PC-9 (cell line): ENCODE data around the gene DCTD. TPM values are rescaled to one million over a fixed set of nuclear protein-coding genes. Genes with fewer than 3 reads are reported as not detected.

ENCODE experiments used
- BruUV-seq: library from RNA; stranded (reverse); fragments of 400-500 nt; replicated peaks from 2 replicates; lab custom pipeline; 2021; lab: Mats Ljungman, UMichigan
- CTCF ChIA-PET: fragments of 300-600 bp; sonication (Branson Sonifier 250); formaldehyde crosslinking; loops from one replicate; lab custom pipeline; 2022; ENCODE audit warnings: antibody characterized with exemption; lab: Charles Lee
- POLR2A ChIA-PET: fragments of 300-600 bp; sonication (Branson Sonifier 250); formaldehyde crosslinking; loops from one replicate; lab custom pipeline; 2022; ENCODE audit warnings: antibody characterized with exemption; ENCODE audit not compliant: unreplicated experiment; lab: Charles Lee
- DNase-seq, 2 experiments: peaks; one replicate each; pipeline versions ENCODE4 v3.0.0 to v3.0.0-alpha.2; 2015 to 2022; ENCODE audit warnings: mixed read lengths in 1 of 2
- H2AFZ ChIP-seq: fragments of 200-600 bp; sonication (generic); 2 replicates; pipeline ENCODE4 v1.8.1; 2017; ENCODE audit warnings: antibody characterized with exemption
- H3F3A ChIP-seq: fragments of 200-600 bp; sonication (generic); 2 replicates; pipeline ENCODE4 v1.8.1; 2017; ENCODE audit warnings: antibody characterized with exemption, mild to moderate bottlenecking, low read depth; ENCODE audit not compliant: insufficient read depth
- H3K27ac ChIP-seq: fragments of 200-600 bp; sonication (generic); 2 replicates; pipeline ENCODE4 v1.6.1; 2016; ENCODE audit warnings: mixed run types
- H3K27me3 ChIP-seq: fragments of 200-600 bp; sonication (generic); 2 replicates; pipeline ENCODE4 v1.6.1; 2016; ENCODE audit warnings: low read depth, mixed run types; ENCODE audit not compliant: insufficient read depth
- H3K36me3 ChIP-seq: fragments of 200-600 bp; sonication (generic); 2 replicates; pipeline ENCODE4 v1.6.1; 2016; ENCODE audit warnings: low read depth, mixed run types
- H3K4me1 ChIP-seq: fragments of 200-600 bp; sonication (generic); replicated peaks from 2 replicates; pipeline ENCODE4 v1.6.1; 2016; ENCODE audit warnings: mixed run types; ENCODE audit not compliant: insufficient read depth
- H3K4me2 ChIP-seq: fragments of 200-600 bp; sonication (generic); 2 replicates; pipeline ENCODE4 v1.6.1; 2017; ENCODE audit warnings: mixed run types
- H3K4me3 ChIP-seq: fragments of 200-600 bp; sonication (generic); 2 replicates; pipeline ENCODE4 v1.6.1; 2016; ENCODE audit warnings: mixed run types
- H3K79me2 ChIP-seq: fragments of 200-600 bp; sonication (generic); 2 replicates; pipeline ENCODE4 v1.6.1; 2017; ENCODE audit warnings: low read depth, mixed run types
- H3K9me2 ChIP-seq: fragments of 200-600 bp; sonication (generic); 2 replicates; pipeline ENCODE4 v1.8.1; 2017; ENCODE audit warnings: mild to moderate bottlenecking; ENCODE audit not compliant: insufficient read depth
- H3K9me3 ChIP-seq: fragments of 200-600 bp; sonication (generic); 2 replicates; pipeline ENCODE4 v1.8.1; 2016; ENCODE audit warnings: low read depth; ENCODE audit not compliant: insufficient read depth
- H4K20me1 ChIP-seq: fragments of 200-600 bp; sonication (generic); 2 replicates; pipeline ENCODE4 v1.8.1; 2017; ENCODE audit not compliant: insufficient read depth
- CTCF ChIP-seq: fragments of 200-600 bp; sonication (generic); conservative IDR thresholded peaks from 2 replicates; pipeline ENCODE4 v1.6.1; 2017; ENCODE audit warnings: mixed run types, antibody characterized with exemption, mild to moderate bottlenecking, moderate library complexity
- EZH2 ChIP-seq: fragments of 200-600 bp; sonication (generic); IDR thresholded peaks from 2 replicates; pipeline ENCODE4 v1.8.0; 2017; ENCODE audit warnings: antibody characterized with exemption, low read depth
- intact Hi-C: fragments of 100-400 bp; cut with micrococcal nuclease; formaldehyde crosslinking; loops from one replicate; pipeline ENCODE4 v1.10.0; 2022; ENCODE audit not compliant: unreplicated experiment
- total RNA-seq: library from RNA; stranded (reverse); gene quantifications from 2 replicates; pipeline ENCODE4 v1.2.3, GENCODE V29; 2021

DCTD gene
- total RNA-seq, 1 experiment from 2014 or later: 116 TPM

DNA sequence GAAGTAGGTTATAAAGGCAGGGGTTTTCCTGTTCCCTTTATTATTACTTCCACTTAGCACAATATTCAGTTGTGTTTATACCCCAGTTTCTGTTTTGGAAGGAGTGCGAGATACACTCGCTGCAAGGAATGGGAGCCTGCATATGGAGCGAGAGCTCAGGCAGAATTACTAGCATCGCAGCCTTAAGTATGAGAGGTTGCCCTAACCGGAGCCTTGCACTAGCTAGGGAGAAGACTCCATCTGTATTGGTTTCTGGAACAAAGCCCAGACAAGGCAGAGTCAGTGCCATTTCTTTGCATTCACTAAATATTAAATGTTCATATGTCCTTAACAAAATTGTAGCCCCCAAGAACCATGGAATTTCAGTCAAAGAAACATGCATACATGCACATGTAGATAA lies 6.2 kb upstream of the DCTD start:
- TF ChIP-seq CTCF (no peak), EZH2 (no peak)
- Histone ChIP-seq H3K4me3 (no peak overlapping the region), H3K36me3 (no peaks in the 10 kb centered on the region), H3K9me3 (no peaks in the 10 kb centered on the region), H2AFZ (no peak overlapping the region), H4K20me1 (no peaks in the 10 kb centered on the region), H3K27me3 (0 out of 2 replicates have a peak, but pooled peaks cover 3% of the 10 kb centered on the region), H3F3A (no peaks in the 10 kb centered on the region), H3K9me2 (no peaks in the 10 kb centered on the region), H3K79me2 (no peaks in the 10 kb centered on the region), H3K4me2 (no peak overlapping the region), H3K27ac (no peak overlapping the region), H3K4me1 (no peaks in the 10 kb centered on the region)
- intact Hi-C loops: loop anchor here (5.0 to 10.0 kb wide), 2 partner anchors 1621 to 1779 kb away; no protein-coding TSS in a partner anchor
- ChIA-PET CTCF (no interaction called here), POLR2A (no interaction called here)
- no peak for DNase-seq
- no TSS peak for BruUV-seq

DNA sequence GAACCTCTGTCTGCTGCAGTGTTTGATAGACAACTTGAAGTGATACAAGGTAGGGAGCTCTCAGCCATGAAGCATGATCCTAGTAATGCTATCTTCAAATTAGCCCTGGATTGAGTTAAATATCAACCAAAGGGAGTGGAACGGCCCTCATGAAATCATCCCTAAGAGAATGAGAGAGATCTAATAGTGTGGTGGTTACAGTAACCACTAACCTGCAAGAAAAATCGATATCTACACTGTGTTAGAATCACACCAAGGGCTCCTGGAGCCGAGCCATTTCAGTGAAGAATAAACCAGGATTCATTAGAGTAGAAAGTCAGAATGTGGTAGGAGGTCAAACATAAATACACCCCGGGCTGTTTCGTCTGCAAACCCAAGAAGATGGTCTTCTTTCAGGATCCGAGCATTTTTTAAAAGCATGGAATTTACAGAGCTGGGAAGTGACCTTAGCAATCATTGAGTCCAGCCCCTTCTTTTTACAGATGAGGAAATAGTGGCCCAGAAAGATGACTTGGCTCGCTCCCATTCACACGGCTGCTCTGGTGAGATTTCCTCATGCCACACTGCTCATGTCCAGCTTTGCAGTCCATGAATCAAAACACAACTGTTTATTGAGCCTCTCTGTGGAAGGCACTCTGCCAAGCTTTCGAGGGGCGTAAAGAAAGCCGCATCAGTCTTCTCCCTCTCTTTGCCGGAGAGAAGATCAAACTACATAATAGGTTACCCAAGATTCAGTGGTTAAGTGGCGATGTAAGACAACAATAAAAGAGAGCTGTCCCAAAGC lies 5.5 kb upstream of the DCTD start:
- ChIA-PET POLR2A (no interaction called here), CTCF (no interaction called here)
- Histone ChIP-seq H3K4me3 (no peak overlapping the region), H3K79me2 (no peaks in the 10 kb centered on the region), H3K4me2 (no peak overlapping the region), H3K4me1 (0 out of 2 replicates have a peak, but pooled peaks cover 4% of the 10 kb centered on the region), H3K27me3 (0 out of 2 replicates have a peak, but pooled peaks cover 3% of the 10 kb centered on the region), H3K27ac (no peak overlapping the region), H3K9me2 (no peaks in the 10 kb centered on the region), H4K20me1 (no peaks in the 10 kb centered on the region), H3K36me3 (no peaks in the 10 kb centered on the region), H2AFZ (no peak overlapping the region), H3F3A (no peaks in the 10 kb centered on the region), H3K9me3 (no peaks in the 10 kb centered on the region)
- TF ChIP-seq CTCF: no peak
- TF ChIP-seq EZH2: no peak
- intact Hi-C loops: loop anchor here (5.0 to 10.0 kb wide), 2 partner anchors 1620 to 1778 kb away; no protein-coding TSS in a partner anchor
- no peak for DNase-seq
- no TSS peak for BruUV-seq

DNA sequence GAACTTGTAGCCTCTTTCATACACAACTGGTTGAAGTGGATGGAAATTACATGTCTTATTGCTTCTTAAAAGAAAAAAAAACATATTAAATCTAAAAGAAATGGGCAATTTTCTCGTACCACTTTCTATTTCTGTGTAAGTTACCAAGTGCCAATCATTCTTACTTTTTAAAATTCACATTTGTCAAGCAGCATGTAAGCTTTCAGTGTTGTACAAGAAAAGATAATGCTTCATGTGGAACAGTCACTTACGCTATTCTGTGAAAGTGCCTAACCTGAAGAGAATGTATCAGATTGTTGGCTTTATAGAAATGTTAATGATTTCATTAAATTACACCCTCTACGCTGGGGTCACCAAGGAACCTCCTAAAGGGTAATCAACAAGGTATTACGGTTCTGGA lies 4.4 kb upstream of the DCTD start:
- H3K27ac ChIP-seq: no peak overlapping the region
- 0 out of 2 replicates have a peak, but pooled peaks cover 3% of the 10 kb centered on the region for H3K27me3 ChIP-seq
- ChIA-PET CTCF (no interaction called here), POLR2A (no interaction called here)
- BruUV-seq: no TSS peak
- no peaks in the 10 kb centered on the region for H3K9me2 ChIP-seq
- no peak overlapping the region for H2AFZ ChIP-seq
- no peaks in the 10 kb centered on the region for H3K36me3 ChIP-seq
- no peaks in the 10 kb centered on the region for H4K20me1 ChIP-seq
- no peak overlapping the region for H3K4me3 ChIP-seq
- intact Hi-C loops: loop anchor here (5.0 to 10.0 kb wide), 2 partner anchors 1619 to 1777 kb away; no protein-coding TSS in a partner anchor
- H3F3A ChIP-seq: no peaks in the 10 kb centered on the region
- no peak for TF ChIP-seq CTCF
- TF ChIP-seq EZH2: no peak
- H3K9me3 ChIP-seq: no peaks in the 10 kb centered on the region
- H3K4me2 ChIP-seq: no peak overlapping the region
- peaks cover 1% of the 10 kb centered on the region; the same call in 1 of the 2 replicates for H3K79me2 ChIP-seq
- H3K4me1 ChIP-seq: 0 out of 2 replicates have a peak, but pooled peaks cover 4% of the 10 kb centered on the region
- no peak for DNase-seq
